B cell (primary cell): ENCODE results near the gene VMO1. TPM values are rescaled to one million over a fixed set of nuclear protein-coding genes. Genes with fewer than 3 reads are reported as not detected.

Experiments used
- ATAC-seq: fragments of 200-7000 bp; cut with Tn5 transposase; one replicate; pipeline ENCODE4 v1.10.0; 2021; ENCODE audit warnings: low read depth, mild to moderate bottlenecking, moderate number of reproducible peaks, moderate library complexity
- CTCF ChIA-PET: fragments of 350-600 bp; sonication (Branson Sonifier 250); formaldehyde crosslinking; loops from one replicate; lab custom pipeline; 2021; ENCODE audit warnings: antibody characterized with exemption, inconsistent platforms; lab: Charles Lee
- POLR2A ChIA-PET: fragments of 350-600 bp; sonication (Branson Sonifier 250); formaldehyde crosslinking; loops from one replicate; lab custom pipeline; 2021; ENCODE audit warnings: antibody characterized with exemption; lab: Charles Lee
- DNase-seq: peaks from one replicate; pipeline ENCODE4 v3.0.0; 2013
- H2AFZ ChIP-seq: 2 replicates; pipeline ENCODE4 v1.6.1; 2012; ENCODE audit warnings: mild to moderate bottlenecking, low read depth, low read length; ENCODE audit not compliant: insufficient read depth, poor library complexity, severe bottlenecking
- H3K27ac ChIP-seq, 2 donors: 1 replicate in 1 of 2; 2 replicates in 1 of 2; pipeline ENCODE4 v1.5.1; 2012 to 2013; ENCODE audit warnings: low read length in 2 of 2, mild to moderate bottlenecking in 2 of 2, moderate library complexity in 1 of 2
- H3K27me3 ChIP-seq, 4 experiments: fragments of 200-600 bp in 1 of 4; sonication (generic) in 1 of 4; replicated peaks in 1 of 4; 1 replicate in 2 of 4; 2 replicates in 2 of 4; pipeline versions ENCODE4 v1.6.1 to v1.7.0; 2013 to 2016; ENCODE audit warnings: low read length in 3 of 4, mild to moderate bottlenecking in 2 of 4, mixed read lengths in 1 of 4, moderate library complexity in 1 of 4; ENCODE audit not compliant: insufficient read depth in 4 of 4, control insufficient read depth in 3 of 4; ENCODE audit errors: control extremely low read depth in 1 of 4
- H3K36me3 ChIP-seq, 2 experiments: replicated peaks in 1 of 2; 1 replicate in 1 of 2; 2 replicates in 1 of 2; pipeline versions ENCODE4 v1.6.1 to v1.7.1; 2013; ENCODE audit warnings: low read length in 1 of 2; ENCODE audit not compliant: insufficient read depth in 2 of 2, control insufficient read depth in 1 of 2; ENCODE audit errors: control extremely low read depth in 1 of 2, extremely low read depth in 1 of 2
- H3K4me1 ChIP-seq, 2 donors: fragments of 200-600 bp in 1 of 2; sonication (generic) in 1 of 2; 1 replicate in 1 of 2; 2 replicates in 1 of 2; pipeline versions ENCODE4 v1.5.1 to v1.6.1; 2013 to 2017; ENCODE audit warnings: low read length in 2 of 2; ENCODE audit not compliant: control insufficient read depth in 2 of 2, insufficient read depth in 2 of 2
- H3K4me2 ChIP-seq: replicated peaks from 2 replicates; pipeline ENCODE3; 2012; ENCODE audit warnings: mild to moderate bottlenecking, low read depth, low read length; ENCODE audit not compliant: poor library complexity, severe bottlenecking
- H3K4me3 ChIP-seq, 5 experiments: fragments of 200-600 bp in 1 of 5; sonication (generic) in 1 of 5; 1 replicate in 3 of 5; 2 replicates in 2 of 5; pipeline versions ENCODE4 v1.5.1 to v1.7.0; 2011 to 2016; ENCODE audit warnings: low read length in 4 of 5, mild to moderate bottlenecking in 4 of 5, low read depth in 2 of 5, control low read depth in 1 of 5, moderate library complexity in 1 of 5; ENCODE audit not compliant: insufficient read depth in 1 of 5; ENCODE audit errors: control extremely low read depth in 1 of 5, extremely low read depth in 1 of 5
- H3K79me2 ChIP-seq: fragments of 200-600 bp; sonication (generic); one replicate; pipeline ENCODE4 v1.6.0; 2016; ENCODE audit warnings: low read length; ENCODE audit not compliant: control insufficient read depth, insufficient read depth
- H3K9ac ChIP-seq: fragments of 200-600 bp; sonication (generic); 2 replicates; pipeline ENCODE4 v1.6.1; 2017; ENCODE audit warnings: mild to moderate bottlenecking, low read length, moderate library complexity
- H3K9me3 ChIP-seq, 3 donors: one replicate each; pipeline versions ENCODE4 v1.6.1 to v1.7.1; 2013; ENCODE audit warnings: low read length in 2 of 3; ENCODE audit not compliant: control insufficient read depth in 2 of 3, insufficient read depth in 1 of 3; ENCODE audit errors: control extremely low read depth in 1 of 3
- H4K20me1 ChIP-seq: 2 replicates; pipeline ENCODE4 v1.6.0; 2012; ENCODE audit warnings: mild to moderate bottlenecking, low read length; ENCODE audit not compliant: insufficient read depth, control insufficient read depth, poor library complexity, severe bottlenecking
- H3K27ac Mint-ChIP-seq: one replicate; pipeline ENCODE4 v1.8.0; 2021; ENCODE audit warnings: mixed read lengths
- H3K27me3 Mint-ChIP-seq: one replicate; pipeline ENCODE4 v1.8.0; 2021; ENCODE audit warnings: mixed read lengths
- H3K4me1 Mint-ChIP-seq: one replicate; pipeline ENCODE4 v1.8.0; 2021; ENCODE audit warnings: mixed read lengths
- H3K4me3 Mint-ChIP-seq: one replicate; pipeline ENCODE4 v1.8.0; 2021; ENCODE audit warnings: mixed read lengths
- H3K9me3 Mint-ChIP-seq: one replicate; pipeline ENCODE4 v1.8.0; 2022; ENCODE audit warnings: mixed read lengths; ENCODE audit not compliant: insufficient read depth
- CTCF ChIP-seq: fragments of 200-600 bp; IDR thresholded peaks from one replicate; pipeline ENCODE4 v1.8.0; 2022; ENCODE audit warnings: antibody characterized with exemption, mild to moderate bottlenecking
- EZH2 ChIP-seq: IDR thresholded peaks from 2 replicates; pipeline ENCODE4 v1.6.1; 2012; ENCODE audit warnings: borderline replicate concordance, low read depth, mild to moderate bottlenecking, moderate library complexity, low read length; ENCODE audit not compliant: insufficient read depth, poor library complexity, severe bottlenecking
- WGBS: methylation state at CpG from one replicate; pipeline ENCODE4 v1.1.5; 2013; ENCODE audit warnings: missing lambda C conversion rate; ENCODE audit not compliant: insufficient coverage; 5-methylcytosine and 5-hydroxymethylcytosine counted together
- intact Hi-C: fragments of 100-400 bp; cut with micrococcal nuclease; formaldehyde crosslinking; loops from one replicate; pipeline ENCODE4 v1.10.0; 2022
- polyA minus RNA-seq: library from RNA; depleted of rRNA, polyadenylated mRNA; stranded (reverse); fragments of >200 nt; gene quantifications from 2 replicates; pipeline ENCODE4 v1.2.3, GENCODE V29; 2012
- polyA plus RNA-seq: library from polyadenylated mRNA; depleted of rRNA; stranded (reverse); fragments of >200 nt; gene quantifications from 2 replicates; pipeline ENCODE4 v1.2.3, GENCODE V29; 2012
- total RNA-seq, 2 donors: library from RNA; stranded (reverse); fragments of 120-200 nt in 1 of 2; gene quantifications; 1 replicate in 1 of 2; 2 replicates in 1 of 2; pipeline versions ENCODE4 v1.2.3 to v1.2.4, GENCODE V29; 2013 to 2022

The VMO1 gene
- total RNA-seq, result not detected in 2 replicates
- 0.56 TPM for total RNA-seq (2013)
- polyA plus RNA-seq, result 0.57 TPM in 1 of 2 replicates, not detected in the other
- polyA minus RNA-seq, result 0.71 TPM in 1 of 2 replicates, not detected in the other

GRCh38 chr17:4786106-4786511 is at the start of gene VMO1:
Gene VMO1, minus strand, starts transcription at chr17:4786364. Its CDS starts 12 bp downstream, at chr17:4786352.
- intact Hi-C loops, result no loop called here
- peaks cover 28 to 34% of the 10 kb centered on the region in 2 donors for H3K4me1 ChIP-seq
- H2AFZ ChIP-seq, result peak within 1 kb of the TSS; percentile 42
- H3K9me3 ChIP-seq, result peaks cover 0 to 32% (median 0%) of the 10 kb centered on the region in 3 donors
- H3K36me3 ChIP-seq, result no peaks in the 10 kb centered on the region
- H3K9me3 Mint-ChIP-seq, result no peaks in the 10 kb centered on the region
- no peak within 1 kb of the TSS for H3K9ac ChIP-seq
- H3K4me3 ChIP-seq, result no peak within 1 kb of the TSS
- peaks cover 0 to 70% (median 43%) of the 10 kb centered on the region in 4 experiments for H3K27me3 ChIP-seq
- no peak for TF ChIP-seq EZH2
- TF ChIP-seq CTCF, result no peak
- no peak for ATAC-seq
- H3K4me2 ChIP-seq, result peak within 1 kb of the TSS; percentile 57
- H4K20me1 ChIP-seq, result no peaks in the 10 kb centered on the region
- peaks cover 29% of the 10 kb centered on the region for H3K4me1 Mint-ChIP-seq
- H3K4me3 Mint-ChIP-seq, result peak within 1 kb of the TSS; percentile 59
- H3K27ac Mint-ChIP-seq, result no peak within 1 kb of the TSS
- peaks cover 44% of the 10 kb centered on the region for H3K27me3 Mint-ChIP-seq
- 5% methylated on average over 20 of the region's 24 CpGs for WGBS
- H3K27ac ChIP-seq, result no peak within 1 kb of the TSS
- DNase-seq, result peak; percentile 42
- no peaks in the 10 kb centered on the region for H3K79me2 ChIP-seq
- ChIA-PET CTCF (interaction anchor here (0.8 to 1.1 kb wide), 2 partner anchors 50 to 95 kb away, joined by 3 read pairs; no protein-coding TSS in a partner anchor), POLR2A (no interaction called here)

- WGBS, result 90% methylated on average over 3 of the region's 4 CpGs
- DNase-seq (no peak), ATAC-seq (no peak)
- Histone ChIP-seq H4K20me1 (peaks cover 55% of the 10 kb centered on the region), H3K4me2 (peak overlapping the region; percentile 94), H3K36me3 (peaks cover 0 to 10% of the 10 kb centered on the region in 2 experiments), H3K9ac (peak overlapping the region; percentile 82), H3K9me3 (no peaks in the 10 kb centered on the region), H3K27me3 (no peaks in the 10 kb centered on the region), H3K4me1 (peaks cover 21 to 26% of the 10 kb centered on the region in 2 donors), H3K4me3 (no peak overlapping the region), H3K79me2 (peaks cover 68% of the 10 kb centered on the region), H2AFZ (no peak overlapping the region), H3K27ac (peak overlapping the region in 1 of 2 donors; percentile 85)
- Mint-ChIP-seq H3K4me1 (peaks cover 31% of the 10 kb centered on the region), H3K9me3 (no peaks in the 10 kb centered on the region), H3K4me3 (peak overlapping the region; percentile 86), H3K27ac (peak overlapping the region; percentile 77), H3K27me3 (no peaks in the 10 kb centered on the region)
- CTCF ChIA-PET, result interaction anchor here (1.1 kb wide), 2 partner anchors 27 to 44 kb away, joined by 3 to 5 read pairs; partner anchors contain the start of gene PLD2
- POLR2A ChIA-PET, result no interaction called here
- TF ChIP-seq EZH2 (no peak), CTCF (no peak)
- intact Hi-C loops, result no loop called here
Observed at GRCh38 chr17:4834681-4835020, 48.5 kb upstream of the VMO1 start.
